PC-3 (cell line): Measurements from ENCODE around the gene LIN9. TPM values are rescaled to one million over a fixed set of nuclear protein-coding genes. Genes with fewer than 3 reads are reported as not detected.
A peak's percentile ranks its signal among the peaks of the same experiment; 100 is the strongest.

Experiments
- ATAC-seq: fragments of 200-7000 bp; cut with Tn5 transposase; 2 replicates; pipeline ENCODE4 v1.9.1; 2020; ENCODE audit warnings: mild to moderate bottlenecking, moderate library complexity
- BruUV-seq: library from RNA; stranded (reverse); fragments of 400-500 nt; replicated peaks from 2 replicates; lab custom pipeline; 2021; lab: Mats Ljungman, UMichigan
- CTCF ChIA-PET: fragments of 300-600 bp; sonication (Branson Sonifier 250); formaldehyde crosslinking; loops from one replicate; lab custom pipeline; 2022; ENCODE audit warnings: antibody characterized with exemption; lab: Charles Lee
- POLR2A ChIA-PET: fragments of 300-600 bp; sonication (Branson Sonifier 250); formaldehyde crosslinking; loops from one replicate; lab custom pipeline; 2022; ENCODE audit warnings: antibody characterized with exemption; ENCODE audit not compliant: unreplicated experiment; lab: Charles Lee
- DNase-seq: peaks from one replicate; pipeline ENCODE4 v3.0.0-alpha.2; 2015
- H2AFZ ChIP-seq: fragments of 300-600 bp; sonication (generic); 2 replicates; pipeline ENCODE4 v1.6.0; 2016; ENCODE audit warnings: antibody characterized with exemption, low read length
- H3F3A ChIP-seq: fragments of 300-600 bp; sonication (generic); one replicate; pipeline ENCODE4 v1.6.0; 2017; ENCODE audit warnings: antibody characterized with exemption, low read length, control low read depth, mild to moderate bottlenecking; ENCODE audit not compliant: unreplicated experiment
- H3K27ac ChIP-seq: fragments of 300-600 bp; sonication (generic); 2 replicates; pipeline ENCODE4 v1.5.1; 2016; ENCODE audit warnings: mild to moderate bottlenecking, low read length
- H3K27me3 ChIP-seq: fragments of 300-600 bp; sonication (generic); 2 replicates; pipeline ENCODE4 v1.6.1; 2016; ENCODE audit warnings: low read length, mixed read lengths
- H3K36me3 ChIP-seq: fragments of 300-600 bp; sonication (generic); 2 replicates; pipeline ENCODE4 v1.6.1; 2016; ENCODE audit warnings: low read depth, mixed run types, low read length, mixed read lengths
- H3K4me1 ChIP-seq: fragments of 300-600 bp; sonication (generic); 2 replicates; pipeline ENCODE4 v1.5.1; 2016; ENCODE audit warnings: low read length; ENCODE audit not compliant: insufficient read depth
- H3K4me2 ChIP-seq: fragments of 300-600 bp; sonication (generic); 2 replicates; pipeline ENCODE4 v1.6.0; 2016; ENCODE audit warnings: low read length
- H3K4me3 ChIP-seq: fragments of 300-600 bp; sonication (generic); 2 replicates; pipeline ENCODE4 v1.5.1; 2016; ENCODE audit warnings: mild to moderate bottlenecking, low read length, mixed read lengths
- H3K79me2 ChIP-seq: fragments of 300-600 bp; sonication (generic); 2 replicates; pipeline ENCODE4 v1.6.1; 2017; ENCODE audit warnings: low read length, mixed read lengths
- H3K9ac ChIP-seq: fragments of 300-600 bp; sonication (generic); 2 replicates; pipeline ENCODE4 v1.6.0; 2016; ENCODE audit warnings: mild to moderate bottlenecking, low read length
- H3K9me2 ChIP-seq: fragments of 300-600 bp; sonication (generic); replicated peaks from 2 replicates; pipeline ENCODE4 v1.6.1; 2016; ENCODE audit warnings: mixed run types, low read length, mixed read lengths
- H3K9me3 ChIP-seq: fragments of 300-600 bp; sonication (generic); 2 replicates; pipeline ENCODE4 v1.6.1; 2016; ENCODE audit warnings: low read length, mixed read lengths
- H4K20me1 ChIP-seq: fragments of 300-600 bp; sonication (generic); 2 replicates; pipeline ENCODE4 v1.6.1; 2016; ENCODE audit warnings: low read length, mixed read lengths
- EZH2phosphoT487 ChIP-seq: fragments of 300-600 bp; sonication (generic); IDR thresholded peaks from 2 replicates; pipeline ENCODE4 v1.6.1; 2018; ENCODE audit warnings: mild to moderate bottlenecking, antibody characterized with exemption, low read length, borderline replicate concordance
- intact Hi-C: fragments of 100-400 bp; cut with micrococcal nuclease; formaldehyde crosslinking; loops from 2 replicates; pipeline ENCODE4 v1.9.0; 2023
- total RNA-seq: library from RNA; depleted of rRNA; stranded (reverse); fragments of >200 nt; gene quantifications from 2 replicates; pipeline ENCODE4 v1.2.3, GENCODE V29; 2014; rRNA removed
- TF ChIP-seq, protein P1 (sequence below): fragments of 300-600 bp; sonication (generic); conservative IDR thresholded peaks from 2 replicates; pipeline ENCODE4 v1.5.1; 2017; ENCODE audit warnings: antibody characterized with exemption, low read depth, mild to moderate bottlenecking, low read length

The LIN9 gene
- total RNA-seq, 1 experiment from 2014 or later = 25.3 TPM

- no peak overlapping the region for H3K9ac ChIP-seq
- peaks cover 11% of the 10 kb centered on the region for H3K36me3 ChIP-seq
- peaks cover 99% of the 10 kb centered on the region for H3K79me2 ChIP-seq
- peaks cover 42% of the 10 kb centered on the region for H4K20me1 ChIP-seq
- BruUV-seq = no TSS peak
- no peaks in the 10 kb centered on the region for H3K27me3 ChIP-seq
- no peaks in the 10 kb centered on the region for H3K9me3 ChIP-seq
- POLR2A ChIA-PET = no interaction called here
- TF ChIP-seq EZH2phosphoT487 = no peak
- TF ChIP-seq, protein P1, sequence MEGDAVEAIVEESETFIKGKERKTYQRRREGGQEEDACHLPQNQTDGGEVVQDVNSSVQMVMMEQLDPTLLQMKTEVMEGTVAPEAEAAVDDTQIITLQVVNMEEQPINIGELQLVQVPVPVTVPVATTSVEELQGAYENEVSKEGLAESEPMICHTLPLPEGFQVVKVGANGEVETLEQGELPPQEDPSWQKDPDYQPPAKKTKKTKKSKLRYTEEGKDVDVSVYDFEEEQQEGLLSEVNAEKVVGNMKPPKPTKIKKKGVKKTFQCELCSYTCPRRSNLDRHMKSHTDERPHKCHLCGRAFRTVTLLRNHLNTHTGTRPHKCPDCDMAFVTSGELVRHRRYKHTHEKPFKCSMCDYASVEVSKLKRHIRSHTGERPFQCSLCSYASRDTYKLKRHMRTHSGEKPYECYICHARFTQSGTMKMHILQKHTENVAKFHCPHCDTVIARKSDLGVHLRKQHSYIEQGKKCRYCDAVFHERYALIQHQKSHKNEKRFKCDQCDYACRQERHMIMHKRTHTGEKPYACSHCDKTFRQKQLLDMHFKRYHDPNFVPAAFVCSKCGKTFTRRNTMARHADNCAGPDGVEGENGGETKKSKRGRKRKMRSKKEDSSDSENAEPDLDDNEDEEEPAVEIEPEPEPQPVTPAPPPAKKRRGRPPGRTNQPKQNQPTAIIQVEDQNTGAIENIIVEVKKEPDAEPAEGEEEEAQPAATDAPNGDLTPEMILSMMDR = peak; percentile 78
- H2AFZ ChIP-seq = no peak overlapping the region
- no peak overlapping the region for H3K4me2 ChIP-seq
- no peak overlapping the region for H3K27ac ChIP-seq
- CTCF ChIA-PET = interaction anchor here (0.6 to 1.3 kb wide), 2 partner anchors 24 to 57 kb away, joined by 3 to 4 read pairs; no protein-coding TSS in a partner anchor
- H3F3A ChIP-seq = no peaks in the 10 kb centered on the region
- H3K4me3 ChIP-seq = no peak overlapping the region
- ATAC-seq (no peak), DNase-seq (peak; percentile 78)
- H3K9me2 ChIP-seq = no peaks in the 10 kb centered on the region
- peaks cover 24% of the 10 kb centered on the region for H3K4me1 ChIP-seq
- intact Hi-C loops = no loop called here
These were observed 126.8 kb downstream of the LIN9 start for GRCh38 chr1:226181996-226182714.

Other genes starting within 250 kb of the LIN9 start
- 196 and 273 TPM in 2 replicates for gene H3-3A, start 246.4 kb downstream of the LIN9 start, total RNA-seq
- 62.2 and 62.9 TPM in 2 replicates for gene ACBD3, start 122.4 kb downstream of the LIN9 start, total RNA-seq
- not detected in 2 replicates for gene MIXL1, start 85.5 kb downstream of the LIN9 start, total RNA-seq
- gene PARP1, start 98.9 kb upstream of the LIN9 start, total RNA-seq = 536 and 538 TPM in 2 replicates
- 0.40 and 0.58 TPM in 2 replicates for gene STUM, start 239.6 kb upstream of the LIN9 start, total RNA-seq